Adrenal gland (tissue), 12 donors: Measurements from ENCODE around the gene FNBP1L. TPM values are rescaled to one million over a fixed set of nuclear protein-coding genes. Genes with fewer than 3 reads are reported as not detected.

Experiments
- DNase-seq, 7 donors: peaks; one replicate each; pipeline ENCODE4 v3.0.0-alpha.2; 2019 to 2020
- H3K27ac ChIP-seq, 5 donors: fragments of 200-600 bp; sonication (generic) in 4 of 5; 1 replicate in 3 of 5; 2 replicates in 2 of 5; pipeline versions ENCODE4 v1.5.1 to v1.8.0; 2016 to 2020; ENCODE audit warnings: mild to moderate bottlenecking in 1 of 5
- H3K27me3 ChIP-seq: fragments of 200-600 bp; 2 replicates; pipeline ENCODE4 v1.8.0; 2021
- H3K36me3 ChIP-seq, 2 donors: fragments of 200-600 bp; replicated peaks in 1 of 2; 1 replicate in 1 of 2; 2 replicates in 1 of 2; pipeline versions ENCODE4 v1.5.1 to v1.8.0; 2018 to 2022
- H3K4me1 ChIP-seq, 2 donors: fragments of 200-600 bp; replicated peaks in 1 of 2; 1 replicate in 1 of 2; 2 replicates in 1 of 2; pipeline versions ENCODE4 v1.5.1 to v1.8.0; 2018 to 2021
- H3K4me3 ChIP-seq, 4 donors: fragments of 200-600 bp; sonication (generic) in 3 of 4; one replicate each; pipeline ENCODE4 v1.5.1; 2016 to 2018
- H3K9me3 ChIP-seq, 3 donors: fragments of 200-600 bp; sonication (generic) in 1 of 3; replicated peaks in 1 of 3; 1 replicate in 2 of 3; 2 replicates in 1 of 3; pipeline versions ENCODE4 v1.5.1 to v1.8.0; 2016 to 2021
- POLR2A ChIP-seq, 2 donors: fragments of 450-650 bp; IDR thresholded peaks; one replicate each; pipeline ENCODE4 v1.6.1; 2017; ENCODE audit warnings: antibody characterized with exemption in 2 of 2, mild to moderate bottlenecking in 2 of 2, moderate library complexity in 1 of 2
- WGBS, 4 donors: extraction: QIAGEN DNeasy Blood & Tissue Kit in 2 of 4; methylation state at CpG; one replicate each; pipeline versions ENCODE4 v1.1.5 to v1.1.7; 2013 to 2017; 5-methylcytosine and 5-hydroxymethylcytosine counted together
- intact Hi-C, 2 donors: fragments of 100-400 bp; cut with DNase I; formaldehyde crosslinking; loops; one replicate each; pipeline versions ENCODE4 v1.14.1 to v1.15.0; 2022 to 2023
- polyA plus RNA-seq, 3 donors: library from polyadenylated mRNA; stranded (reverse); fragments of 200-250 nt in 2 of 3; fragments of 350-450 nt in 1 of 3; fragmentation: Illumina TruSeq in 1 of 3; extraction: RNeasy Lipid Tissue Mini Kit (QIAGEN cat#74804) in 1 of 3; gene quantifications; one replicate each; pipeline ENCODE4 v1.2.3, GENCODE V29; 2013 to 2014
- total RNA-seq, 9 donors: library from RNA; depleted of rRNA in 4 of 9; stranded (reverse); fragments of >200 nt in 4 of 9; fragments of 120-200 nt in 1 of 9; fragmentation: NEBNext Ultra II Directional in 1 of 9; extraction: Animal tissue kit (Norgen Biotek cat#: 25700) in 1 of 9; gene quantifications; one replicate each; pipeline versions ENCODE4 v1.1.0 to v1.2.4, GENCODE V29; 2013 to 2023
- TF ChIP-seq, protein P1 (sequence below), 6 experiments: fragments of 450-650 bp in 4 of 6; fragments of 200-600 bp in 2 of 6; sonication (generic) in 1 of 6; IDR thresholded peaks; 1 replicate in 5 of 6; 2 replicates in 1 of 6; pipeline versions ENCODE4 v1.5.1 to v1.8.0; 2016 to 2021; ENCODE audit warnings: antibody characterized with exemption in 6 of 6, mild to moderate bottlenecking in 2 of 6, moderate library complexity in 1 of 6
- donor health status: healthy with polysubstance abuse.
- donor health status: Bipolar disorder and iron deficiency.
- donor health status: DM: yes; HTN: yes; CAD: no.
- donor health status: DM: no; HTN: no; CAD: no.
- donor health status: DM: no; HTN: no; CAD: no.
- donor health status: DM: yes; HTN: yes; CAD: no.

Gene FNBP1L
- total and polyA plus RNA-seq, 12 donors, result 6.1 to 21.4 (median 14.3) TPM

DNA sequence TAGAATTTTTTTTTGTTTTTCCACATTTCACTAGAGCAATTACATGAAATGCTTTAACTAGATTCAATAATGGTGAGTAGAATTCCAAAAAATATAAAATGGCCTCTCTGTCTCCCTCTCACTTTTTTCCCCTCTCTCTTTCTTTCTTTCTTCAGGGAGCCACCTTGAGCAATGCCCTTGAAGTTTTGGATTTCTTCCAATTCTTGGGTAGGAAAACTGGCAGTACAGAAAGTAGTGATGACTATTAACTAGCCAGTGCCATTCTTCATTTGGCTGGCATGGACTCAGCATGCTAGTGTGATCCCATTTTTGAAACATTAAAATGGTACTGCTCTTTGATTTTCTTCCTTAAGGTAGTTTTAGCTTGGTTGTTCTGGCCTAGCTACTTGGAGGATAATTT lies 4.5 kb upstream of the FNBP1L start:
- intact Hi-C loops, result loop anchor here in 1 of 2 donors (10.0 kb wide), 2 partner anchors 101 to 401 kb away; no protein-coding TSS in a partner anchor
- no peak for DNase-seq
- peaks cover 0 to 1% of the 10 kb centered on the region in 2 donors for H3K4me1 ChIP-seq
- no peaks in the 10 kb centered on the region for H3K9me3 ChIP-seq
- no peak overlapping the region for H3K4me3 ChIP-seq
- TF ChIP-seq, protein P1, sequence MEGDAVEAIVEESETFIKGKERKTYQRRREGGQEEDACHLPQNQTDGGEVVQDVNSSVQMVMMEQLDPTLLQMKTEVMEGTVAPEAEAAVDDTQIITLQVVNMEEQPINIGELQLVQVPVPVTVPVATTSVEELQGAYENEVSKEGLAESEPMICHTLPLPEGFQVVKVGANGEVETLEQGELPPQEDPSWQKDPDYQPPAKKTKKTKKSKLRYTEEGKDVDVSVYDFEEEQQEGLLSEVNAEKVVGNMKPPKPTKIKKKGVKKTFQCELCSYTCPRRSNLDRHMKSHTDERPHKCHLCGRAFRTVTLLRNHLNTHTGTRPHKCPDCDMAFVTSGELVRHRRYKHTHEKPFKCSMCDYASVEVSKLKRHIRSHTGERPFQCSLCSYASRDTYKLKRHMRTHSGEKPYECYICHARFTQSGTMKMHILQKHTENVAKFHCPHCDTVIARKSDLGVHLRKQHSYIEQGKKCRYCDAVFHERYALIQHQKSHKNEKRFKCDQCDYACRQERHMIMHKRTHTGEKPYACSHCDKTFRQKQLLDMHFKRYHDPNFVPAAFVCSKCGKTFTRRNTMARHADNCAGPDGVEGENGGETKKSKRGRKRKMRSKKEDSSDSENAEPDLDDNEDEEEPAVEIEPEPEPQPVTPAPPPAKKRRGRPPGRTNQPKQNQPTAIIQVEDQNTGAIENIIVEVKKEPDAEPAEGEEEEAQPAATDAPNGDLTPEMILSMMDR (IDR thresholded peaks at IDR 0.05), result no peak
- TF ChIP-seq POLR2A (IDR thresholded peaks at IDR 0.05), result no peak
- H3K27me3 ChIP-seq, result no peaks in the 10 kb centered on the region
- no peaks in the 10 kb centered on the region for H3K36me3 ChIP-seq
- no peak overlapping the region for H3K27ac ChIP-seq

DNA sequence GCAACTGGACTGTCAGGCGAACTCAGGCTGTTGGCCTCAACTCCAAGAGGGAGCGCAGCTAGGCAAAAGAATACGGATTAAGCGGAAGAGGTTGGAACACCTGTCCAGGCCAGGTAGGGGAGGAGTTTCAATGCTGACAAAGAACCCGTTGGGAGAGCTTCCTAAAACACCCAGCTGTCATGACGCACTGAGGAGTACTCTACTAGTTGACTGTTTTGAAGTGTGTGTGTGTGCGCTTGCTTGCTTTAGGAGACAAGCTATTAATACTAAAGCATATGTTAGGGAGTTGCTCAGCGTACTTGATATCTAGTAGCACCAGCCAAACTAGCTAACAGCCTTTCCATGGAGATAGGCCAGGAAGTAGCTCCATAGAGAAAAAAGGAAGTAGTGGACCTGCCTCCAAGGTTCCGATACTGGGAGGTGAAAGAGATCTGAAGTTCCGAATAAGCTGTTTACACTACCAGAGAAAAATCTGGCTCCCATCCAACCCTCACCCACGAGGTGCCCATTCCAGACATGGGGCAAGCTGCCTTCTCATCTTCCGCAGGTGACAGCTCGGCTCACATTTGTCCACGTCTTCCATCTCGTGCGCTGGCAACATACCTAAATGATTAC lies 974 bp upstream of the FNBP1L start:
- 51 to 53% (median 53%) methylated on average over 16 of the region's 16 CpGs for WGBS, 4 donors
- H3K9me3 ChIP-seq, result no peaks in the 10 kb centered on the region
- TF ChIP-seq, protein P1 (IDR thresholded peaks at IDR 0.05), result no peak
- TF ChIP-seq POLR2A (IDR thresholded peaks at IDR 0.05), result no peak
- intact Hi-C loops, result loop anchor here in 1 of 2 donors (10.0 kb wide), 2 partner anchors 98 to 398 kb away; no protein-coding TSS in a partner anchor
- no peaks in the 10 kb centered on the region for H3K27me3 ChIP-seq
- H3K4me1 ChIP-seq, result peaks cover 0 to 15% of the 10 kb centered on the region in 2 donors
- peak overlapping the region in 1 of 4 donors; percentile 97 for H3K4me3 ChIP-seq
- H3K36me3 ChIP-seq, result no peaks in the 10 kb centered on the region
- peak overlapping the region in 1 of 5 donors; percentile 66 for H3K27ac ChIP-seq
- DNase-seq, result peak in 6 of 7 donors; percentile 31 to 58 (median 43)

DNA sequence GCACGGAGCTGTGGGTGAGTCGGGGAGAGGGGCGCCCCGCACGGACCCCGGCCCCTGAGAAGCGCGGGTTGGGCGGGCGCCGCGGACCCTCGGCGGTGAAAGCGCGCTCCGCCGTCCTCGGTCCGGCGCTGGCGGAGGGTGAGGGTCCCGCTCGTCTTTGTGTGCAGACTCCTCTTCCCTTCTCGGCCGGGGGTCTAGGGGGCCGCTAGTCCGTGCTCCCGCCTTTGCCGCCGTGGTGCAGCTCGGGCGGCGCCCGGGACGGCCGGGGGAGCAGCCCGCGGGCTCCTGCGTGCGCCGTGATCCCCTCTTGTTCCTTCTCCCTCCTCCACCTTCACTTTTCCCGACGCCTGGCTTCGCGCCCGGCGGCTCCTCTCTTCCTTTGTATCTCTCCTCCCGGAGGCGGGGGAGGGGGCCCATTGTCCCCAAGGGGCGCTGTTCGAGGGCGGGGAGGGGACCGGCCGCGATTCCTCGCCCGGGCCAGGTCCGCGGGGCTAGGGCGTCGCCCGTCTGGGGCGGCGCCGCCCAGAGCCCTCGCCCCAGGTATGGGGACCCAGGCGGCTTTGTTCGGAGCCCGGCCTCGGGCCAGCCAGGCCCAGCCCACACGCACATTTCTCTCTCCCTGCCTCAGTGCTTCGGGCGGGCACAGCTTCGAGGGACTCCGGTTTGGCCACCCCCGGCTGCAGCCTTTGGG lies 519 bp downstream of the FNBP1L start:
- TF ChIP-seq POLR2A (IDR thresholded peaks at IDR 0.05), result no peak
- TF ChIP-seq, protein P1 (IDR thresholded peaks at IDR 0.05), result no peak
- Histone ChIP-seq H3K27me3 (no peaks in the 10 kb centered on the region), H3K4me1 (peaks cover 0 to 15% of the 10 kb centered on the region in 2 donors), H3K4me3 (peak overlapping the region; percentile 42 to 97 (median 78)), H3K27ac (peak overlapping the region in 4 of 5 donors; percentile 24 to 84 (median 63)), H3K9me3 (no peaks in the 10 kb centered on the region), H3K36me3 (no peaks in the 10 kb centered on the region)
- intact Hi-C loops, result loop anchor here in 1 of 2 donors (10.0 kb wide), 2 partner anchors 96 to 396 kb away; no protein-coding TSS in a partner anchor
- peak; percentile 46 to 77 (median 65) for DNase-seq
- 0 to 1% (median 0%) methylated on average over 29 to 77 of the region's 77 CpGs for WGBS, 4 donors
